ENCODE results near the gene DRC7. TPM values are rescaled to one million over a fixed set of nuclear protein-coding genes. Genes with fewer than 3 reads are reported as not detected.
A peak's percentile ranks its signal among the peaks of the same experiment; 100 is the strongest.
"Not testable (repeated sequence)": the region's sequence is repeated elsewhere in the genome, so short reads cannot be mapped to it uniquely, and the experiment has no call there.

DRC7 gene
- total and polyA plus RNA-seq, 10 donors = 0.03 to 2.1 (median 0.15) TPM; not detected in 4

DNA sequence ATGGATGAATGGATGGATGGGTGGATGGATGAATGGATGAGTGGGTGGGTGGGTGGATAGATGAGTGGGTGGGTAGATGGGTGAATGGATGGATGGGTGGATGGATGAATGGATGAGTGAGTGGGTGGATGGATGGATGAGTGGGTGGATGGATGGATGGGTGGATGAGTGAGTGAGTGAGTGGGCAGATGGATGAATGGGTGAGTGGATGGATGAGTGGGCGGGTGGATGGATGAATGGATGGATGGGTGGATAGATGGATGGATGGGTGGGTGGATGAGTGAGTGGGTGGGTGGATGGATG lies 34.5 kb downstream of the DRC7 start:
- H3K4me3 ChIP-seq = no peak overlapping the region
- TF ChIP-seq, protein P1, sequence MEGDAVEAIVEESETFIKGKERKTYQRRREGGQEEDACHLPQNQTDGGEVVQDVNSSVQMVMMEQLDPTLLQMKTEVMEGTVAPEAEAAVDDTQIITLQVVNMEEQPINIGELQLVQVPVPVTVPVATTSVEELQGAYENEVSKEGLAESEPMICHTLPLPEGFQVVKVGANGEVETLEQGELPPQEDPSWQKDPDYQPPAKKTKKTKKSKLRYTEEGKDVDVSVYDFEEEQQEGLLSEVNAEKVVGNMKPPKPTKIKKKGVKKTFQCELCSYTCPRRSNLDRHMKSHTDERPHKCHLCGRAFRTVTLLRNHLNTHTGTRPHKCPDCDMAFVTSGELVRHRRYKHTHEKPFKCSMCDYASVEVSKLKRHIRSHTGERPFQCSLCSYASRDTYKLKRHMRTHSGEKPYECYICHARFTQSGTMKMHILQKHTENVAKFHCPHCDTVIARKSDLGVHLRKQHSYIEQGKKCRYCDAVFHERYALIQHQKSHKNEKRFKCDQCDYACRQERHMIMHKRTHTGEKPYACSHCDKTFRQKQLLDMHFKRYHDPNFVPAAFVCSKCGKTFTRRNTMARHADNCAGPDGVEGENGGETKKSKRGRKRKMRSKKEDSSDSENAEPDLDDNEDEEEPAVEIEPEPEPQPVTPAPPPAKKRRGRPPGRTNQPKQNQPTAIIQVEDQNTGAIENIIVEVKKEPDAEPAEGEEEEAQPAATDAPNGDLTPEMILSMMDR (IDR thresholded peaks at IDR 0.05 in 8 of 11, conservative IDR thresholded peaks at IDR 0.05 in 3 of 11) = no peak
- TF ChIP-seq POLR2AphosphoS5 (IDR thresholded peaks at IDR 0.05) = no peak
- no peak for TF ChIP-seq POLR2A (IDR thresholded peaks at IDR 0.05)
- WGBS, 5 donors = 86 to 98% (median 91%) methylated on average over 1 of the region's 1 CpG
- H3K27ac ChIP-seq = no peak overlapping the region
- H3K4me1 ChIP-seq = peaks cover 0 to 10% (median 3%) of the 10 kb centered on the region in 6 donors
- H3K36me3 ChIP-seq = no peaks in the 10 kb centered on the region
- intact Hi-C loops (cut with DNase I; ENCODE audit: low total_unique reads) = no loop called here
- DNase-seq = peak; percentile 1
- H3K27me3 ChIP-seq (replicated peaks in 1 of 7) = no peaks in the 10 kb centered on the region
- peaks cover 0 to 9% (median 4%) of the 10 kb centered on the region in 8 donors for H3K9me3 ChIP-seq

DNA sequence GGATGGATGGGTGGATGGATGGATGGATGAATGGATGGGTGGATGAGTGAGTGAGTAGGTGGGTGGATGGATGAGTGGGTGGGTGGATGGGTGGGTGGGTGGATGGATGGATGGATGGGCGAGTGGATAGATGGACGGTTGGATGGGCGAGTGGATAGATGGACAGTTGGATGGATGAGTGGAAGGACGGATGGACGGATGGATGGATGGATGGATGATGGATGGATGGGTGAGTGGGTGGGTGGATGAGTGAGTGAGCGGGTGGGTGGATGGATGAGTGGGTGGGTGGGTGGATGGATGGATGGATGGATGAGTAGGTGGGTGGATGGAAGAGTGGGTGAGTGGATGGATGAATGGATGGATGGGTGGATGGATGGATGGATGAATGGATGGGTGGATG lies 35.2 kb downstream of the DRC7 start:
- H3K4me3 ChIP-seq; H3K27ac ChIP-seq; intact Hi-C loops (cut with DNase I; ENCODE audit: low total_unique reads); H3K27me3 ChIP-seq (replicated peaks in 1 of 7); H3K9me3 ChIP-seq; H3K36me3 ChIP-seq: not testable (repeated sequence)
- peaks cover 0 to 17% (median 10%) of the 10 kb centered on the region in 6 donors for H3K4me1 ChIP-seq
- WGBS, 5 donors = 92 to 97% (median 96%) methylated on average over 6 of the region's 6 CpGs
- peak; percentile 7 for DNase-seq

DNA sequence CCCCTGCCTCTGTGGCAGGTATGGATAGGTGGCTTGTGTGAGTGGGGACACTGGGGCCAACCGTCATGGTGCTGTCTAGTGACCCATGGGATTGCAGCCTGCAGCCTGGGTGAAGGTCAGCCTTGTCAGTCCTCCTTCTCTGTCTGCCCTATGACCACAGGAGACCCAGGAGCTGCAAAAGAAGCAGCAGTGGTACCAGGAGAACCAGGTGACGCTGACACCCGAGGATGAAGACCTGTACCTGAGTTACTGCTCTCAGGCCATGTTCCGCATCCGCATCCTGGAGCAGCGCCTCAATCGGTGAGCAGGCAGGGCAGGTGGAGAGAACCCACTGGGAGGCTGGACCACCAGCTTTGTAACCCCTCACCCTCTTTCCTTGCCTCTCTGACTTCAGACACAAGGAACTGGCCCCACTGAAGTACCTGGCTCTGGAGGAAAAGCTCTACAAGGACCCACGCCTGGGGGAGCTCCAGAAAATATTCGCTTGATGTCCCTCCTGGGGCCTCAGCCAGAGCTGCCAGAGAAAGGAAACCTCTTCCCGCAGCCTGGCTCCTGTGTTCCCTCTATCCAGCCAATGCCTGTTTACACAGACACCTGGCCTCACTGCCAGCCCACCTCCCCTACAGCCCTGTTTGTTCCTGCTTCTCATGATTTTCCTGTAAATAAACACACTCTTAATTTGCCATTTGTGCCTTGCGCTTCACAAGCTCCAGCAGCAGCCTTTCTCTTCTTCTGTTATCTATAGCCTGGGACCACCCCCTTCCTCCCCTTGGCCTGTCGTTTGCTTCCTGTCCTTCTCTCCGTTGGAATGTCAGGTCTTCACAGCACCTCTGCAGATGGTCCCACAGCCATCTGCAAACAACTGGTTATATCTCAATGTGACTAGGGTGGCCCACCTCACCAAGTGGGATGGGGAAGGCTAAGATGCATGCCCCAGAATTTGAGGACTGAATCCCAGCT lies 36.4 kb downstream of the DRC7 start:
- intact Hi-C loops (cut with DNase I; ENCODE audit: low total_unique reads) = no loop called here
- Histone ChIP-seq H3K4me1 (peaks cover 0 to 15% (median 12%) of the 10 kb centered on the region in 6 donors), H3K9me3 (peaks cover 0 to 9% (median 4%) of the 10 kb centered on the region in 8 donors), H3K27ac (no peak overlapping the region), H3K36me3 (no peaks in the 10 kb centered on the region), H3K4me3 (no peak overlapping the region), H3K27me3 (replicated peaks in 1 of 7) (no peaks in the 10 kb centered on the region)
- TF ChIP-seq, protein P1 (IDR thresholded peaks at IDR 0.05 in 8 of 11, conservative IDR thresholded peaks at IDR 0.05 in 3 of 11) = no peak
- no peak for TF ChIP-seq POLR2A (IDR thresholded peaks at IDR 0.05)
- no peak for TF ChIP-seq POLR2AphosphoS5 (IDR thresholded peaks at IDR 0.05)
- DNase-seq = peak; percentile 62
- WGBS, 5 donors = 70 to 83% (median 79%) methylated on average over 13 of the region's 13 CpGs

DNA sequence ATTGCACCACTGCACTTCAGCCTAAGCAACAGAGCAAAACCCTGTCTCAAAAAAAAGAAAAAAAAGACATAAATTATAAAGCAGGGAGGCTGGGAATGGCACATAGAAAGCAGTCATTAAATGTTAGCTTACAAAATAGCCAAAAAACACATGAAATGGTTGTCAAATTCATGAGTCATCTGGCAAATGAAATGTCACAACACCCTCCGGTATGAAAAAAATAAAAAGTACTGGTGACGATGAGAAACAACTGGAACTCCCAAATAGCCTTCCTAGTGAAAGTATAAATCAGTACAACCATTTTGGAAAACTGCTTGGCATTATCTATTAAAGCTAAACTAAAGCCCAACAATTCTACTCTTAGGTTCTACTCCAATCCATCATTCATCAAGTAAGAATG lies 37.4 kb downstream of the DRC7 start:
- WGBS, 5 donors = 49 to 79% (median 55%) methylated on average over 2 of the region's 2 CpGs
- no peaks in the 10 kb centered on the region for H3K27me3 ChIP-seq (replicated peaks in 1 of 7)
- H3K4me3 ChIP-seq = no peak overlapping the region
- H3K27ac ChIP-seq = no peak overlapping the region
- no peak for DNase-seq
- intact Hi-C loops (cut with DNase I; ENCODE audit: low total_unique reads) = no loop called here
- peaks cover 0 to 9% (median 4%) of the 10 kb centered on the region in 8 donors for H3K9me3 ChIP-seq
- TF ChIP-seq, protein P1 (IDR thresholded peaks at IDR 0.05 in 8 of 11, conservative IDR thresholded peaks at IDR 0.05 in 3 of 11) = no peak
- no peak for TF ChIP-seq POLR2AphosphoS5 (IDR thresholded peaks at IDR 0.05)
- no peak for TF ChIP-seq POLR2A (IDR thresholded peaks at IDR 0.05)
- peaks cover 8 to 24% (median 22%) of the 10 kb centered on the region in 6 donors for H3K4me1 ChIP-seq
- no peaks in the 10 kb centered on the region for H3K36me3 ChIP-seq

Data from spleen (tissue), 11 donors.